A673 (cell line): ENCODE results near the gene RBFOX2.

Source experiments
- CTCF ChIP-seq: fragments of 300-800, 200-600 bp; sonication (generic); conservative IDR thresholded peaks from 2 replicates; pipeline ENCODE4 v1.5.1; 2017; ENCODE audit warnings: low read depth, mild to moderate bottlenecking, antibody characterized with exemption, low read length, moderate library complexity, mixed read lengths
- EZH2 ChIP-seq: fragments of 200-600 bp; sonication (generic); IDR thresholded peaks from 2 replicates; pipeline ENCODE4 v1.6.1; 2017; ENCODE audit warnings: borderline replicate concordance, low read depth, mild to moderate bottlenecking, mixed read lengths, antibody characterized with exemption, low read length; ENCODE audit not compliant: poor library complexity, severe bottlenecking

DNA sequence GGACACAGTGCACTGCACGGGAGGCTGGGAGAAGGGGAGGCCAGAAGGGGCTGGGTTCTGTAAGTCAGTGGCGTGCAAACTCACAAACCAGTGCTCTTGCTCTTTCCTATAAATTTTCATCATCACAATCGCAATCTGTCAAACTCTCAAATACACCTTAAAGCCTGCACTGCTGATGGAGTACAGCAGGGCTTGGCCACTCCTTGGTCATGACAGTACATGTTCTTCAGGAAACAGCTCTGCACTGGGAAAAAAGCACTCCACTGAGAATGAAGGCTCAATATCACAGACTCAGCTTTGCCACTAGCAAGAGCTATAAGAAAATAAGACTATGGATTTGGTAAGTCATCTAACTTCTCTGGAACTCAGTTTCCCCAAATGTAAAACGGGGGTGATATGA lies 111.0 kb downstream of the RBFOX2 start:
- TF ChIP-seq CTCF (no peak), EZH2 (no peak)
